NCI-H2107 treated with DMSO at 0.1 percent for 48 hours (cell line): Measurements from ENCODE around the gene KIF27.
"Not testable (repeated sequence)": the region's sequence is repeated elsewhere in the genome, so short reads cannot be mapped to it uniquely, and the experiment has no call there.

Source experiments
- DNase-seq: peaks from one replicate; lab custom pipeline; 2025; ENCODE audit not compliant: unreplicated experiment; lab: John Stamatoyannopoulos, UW

Gene KIF27

DNA sequence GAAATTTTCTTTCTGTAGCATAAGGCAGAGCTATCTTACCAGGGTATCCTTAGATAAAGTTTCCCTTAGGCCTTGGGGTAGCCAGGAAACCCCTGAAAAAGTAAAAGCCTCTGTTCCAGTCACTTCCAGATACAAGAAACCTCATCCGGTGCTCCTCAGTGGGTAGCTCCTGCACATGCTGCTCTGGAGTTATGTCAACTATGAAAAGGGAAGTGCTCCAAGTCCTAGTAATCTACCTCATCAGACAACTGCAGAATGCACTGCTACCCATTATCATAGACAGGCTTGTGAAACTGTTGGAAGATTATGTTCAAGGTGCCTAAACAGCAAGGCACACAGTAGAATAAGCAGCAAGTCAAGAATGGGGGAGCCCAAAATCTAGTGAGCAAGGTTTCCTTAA lies 112.0 kb downstream of the KIF27 start:
- DNase-seq = not testable (repeated sequence)

DNA sequence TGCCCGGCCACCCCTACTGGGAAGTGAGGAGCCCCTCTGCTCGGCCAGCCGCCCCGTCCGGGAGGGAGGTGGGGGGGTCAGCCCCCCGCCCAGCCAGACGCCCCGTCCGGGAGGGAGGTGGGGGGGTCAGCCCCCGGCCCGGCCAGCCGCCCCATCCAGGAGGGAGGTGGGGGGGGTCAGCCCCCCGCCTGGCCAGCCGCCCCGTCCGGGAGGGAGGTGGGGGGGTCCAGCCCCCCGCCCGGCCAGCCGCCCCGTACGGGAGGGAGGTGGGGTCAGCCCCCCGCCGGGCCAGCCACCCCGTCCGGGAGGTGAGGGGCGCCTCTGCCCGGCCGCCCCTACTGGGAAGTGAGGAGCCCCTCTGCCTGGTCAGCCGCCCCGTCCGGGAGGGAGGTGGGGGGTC lies 116.8 kb downstream of the KIF27 start:
- DNase-seq = not testable (repeated sequence)

DNA sequence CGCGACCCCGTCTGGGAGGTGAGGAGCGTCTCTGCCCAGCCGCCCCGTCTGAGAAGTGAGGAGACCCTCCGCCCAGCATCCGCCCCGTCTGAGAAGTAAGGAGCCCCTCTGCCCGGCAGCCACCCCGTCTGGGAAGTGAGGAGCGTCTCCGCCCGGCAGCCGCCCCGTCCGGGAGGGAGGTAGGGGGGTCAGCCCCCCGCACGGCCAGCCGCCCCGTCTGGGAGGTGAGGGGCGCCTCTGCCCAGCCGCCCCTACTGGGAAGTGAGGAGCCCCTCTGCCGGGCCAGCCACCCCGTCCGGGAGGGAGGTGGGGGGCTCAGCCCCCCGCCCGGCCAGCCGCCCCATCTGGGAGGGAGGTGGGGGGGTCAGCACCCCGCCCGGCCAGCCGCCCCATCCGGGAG lies 117.3 kb downstream of the KIF27 start:
- DNase-seq = not testable (repeated sequence)

DNA sequence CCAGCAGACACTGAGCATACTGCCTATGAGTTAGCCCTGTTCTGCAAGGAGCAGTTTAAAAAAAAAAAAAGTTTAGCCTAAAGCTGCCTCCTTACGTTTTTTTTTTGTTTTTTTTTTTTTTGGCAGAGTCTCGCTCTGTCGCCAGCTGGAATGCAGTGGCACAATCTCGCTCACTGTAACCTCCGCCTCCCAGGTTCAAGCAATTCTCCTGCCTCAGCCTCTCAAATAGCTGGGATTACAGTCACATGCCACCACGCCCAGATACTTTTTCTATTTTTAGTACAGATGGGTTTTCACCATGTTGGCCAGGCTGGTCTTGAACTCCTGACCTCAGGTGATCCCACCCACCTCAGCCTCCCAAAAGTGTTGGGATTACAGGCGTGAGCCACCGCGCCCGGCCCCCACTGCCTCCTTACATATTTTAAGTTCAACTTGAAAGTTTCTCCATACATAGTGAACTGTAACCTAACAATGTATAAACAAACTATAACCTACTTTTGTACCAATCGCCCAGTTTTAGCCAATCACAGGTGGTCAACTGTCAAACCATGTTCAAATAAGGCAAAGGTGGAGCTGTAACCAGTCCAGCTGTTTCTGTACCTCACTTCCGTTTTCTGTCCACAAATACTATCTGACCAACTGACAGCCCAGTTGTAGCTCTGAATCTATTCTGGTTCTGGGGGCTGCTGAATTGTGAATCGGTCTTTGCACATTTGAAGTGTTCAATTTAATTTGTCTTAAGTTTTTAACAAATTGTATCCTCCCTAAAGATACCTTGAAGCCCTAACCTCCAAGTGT lies 120.8 kb downstream of the KIF27 start:
- DNase-seq = no peak

DNA sequence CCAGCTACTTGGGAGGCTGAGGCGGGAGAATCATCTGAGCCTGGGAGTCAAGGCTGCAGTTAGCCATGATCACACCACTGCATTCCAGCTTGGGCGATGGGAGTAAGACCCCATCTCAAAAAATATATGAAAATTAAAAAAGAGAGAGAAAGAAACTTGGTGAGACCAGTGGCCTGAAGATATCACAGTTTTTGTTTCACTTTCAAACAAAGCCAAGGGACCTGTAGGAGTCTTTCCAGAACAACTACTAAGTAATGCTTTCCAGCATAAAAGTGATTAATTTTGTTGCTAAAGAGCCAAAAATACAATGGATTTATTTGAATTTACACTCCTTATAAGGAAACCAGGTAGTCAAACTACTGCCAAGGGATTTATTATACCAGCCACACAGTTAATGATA lies 127.2 kb downstream of the KIF27 start:
- DNase-seq = no peak

DNA sequence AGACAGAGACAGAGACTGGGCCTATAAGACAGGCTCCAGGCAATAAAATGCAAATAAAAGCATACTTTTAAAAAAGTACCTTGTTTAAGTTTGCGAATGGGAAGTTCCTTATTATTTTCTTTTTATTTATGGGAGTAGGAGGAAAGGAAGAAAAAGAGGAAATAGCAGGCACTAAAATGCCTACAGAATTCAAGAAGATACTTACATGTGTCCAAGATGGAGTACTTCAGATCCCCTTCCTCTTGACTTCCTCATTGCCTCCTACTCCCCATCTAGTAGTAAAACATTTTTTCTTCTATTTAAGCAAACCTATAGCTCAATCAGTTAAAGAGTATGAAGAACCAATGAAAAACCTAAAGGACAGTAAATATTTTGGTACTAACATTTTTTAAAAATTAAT lies 128.5 kb downstream of the KIF27 start:
- no peak for DNase-seq
